LNCAP (cell line): ENCODE measurements around the gene NKD1.

Source experiments
- CTCF ChIP-seq: fragments of 450-650 bp; IDR thresholded peaks from 2 replicates; pipeline ENCODE4 v1.5.1; 2017; ENCODE audit warnings: mild to moderate bottlenecking

The NKD1 gene

GRCh38 chr16:50631985-50632576, 83.9 kb downstream of the NKD1 start:
- no peak for TF ChIP-seq CTCF

- TF ChIP-seq CTCF, result no peak
Observed at GRCh38 chr16:50632927-50633800, 85.0 kb downstream of the NKD1 start.

GRCh38 chr16:50634090-50634489, 85.9 kb downstream of the NKD1 start:
- no peak for TF ChIP-seq CTCF

GRCh38 chr16:50634947-50635346, 86.8 kb downstream of the NKD1 start:
- no peak for TF ChIP-seq CTCF

GRCh38 chr16:50635505-50636392, 87.6 kb downstream of the NKD1 start:
- TF ChIP-seq CTCF, result no peak

GRCh38 chr16:50636753-50637374, 88.7 kb downstream of the NKD1 start:
- TF ChIP-seq CTCF, result no peak
